Measurements from ENCODE around the gene MET. TPM values are rescaled to one million over a fixed set of nuclear protein-coding genes. Genes with fewer than 3 reads are reported as not detected.
A peak's percentile ranks its signal among the peaks of the same experiment; 100 is the strongest.
"Not testable (repeated sequence)": the region's sequence is repeated elsewhere in the genome, so short reads cannot be mapped to it uniquely, and the experiment has no call there.

The MET gene
- total RNA-seq, 3 donors from 2014 or later = 15.6 to 35.1 (median 31.0) TPM

- no peak for ATAC-seq
- Histone ChIP-seq H3K4me3 (no peak overlapping the region), H3K36me3 (ENCODE audit: low read depth) (no peaks in the 10 kb centered on the region), H3K9me3 (no peaks in the 10 kb centered on the region), H3K4me1 (ENCODE audit: low read depth) (peaks cover 6% of the 10 kb centered on the region)
- intact Hi-C loops (cut with DNase I, micrococcal nuclease) = no loop called here
- no peak for DNase-seq
- TF ChIP-seq CTCF (IDR thresholded peaks at IDR 0.05) = no peak
These were observed 40.3 kb upstream of the MET start for GRCh38 chr7:116631676-116632075.

- Histone ChIP-seq H3K4me1 (ENCODE audit: low read depth) (peaks cover 6% of the 10 kb centered on the region), H3K9me3 (no peaks in the 10 kb centered on the region), H3K36me3 (ENCODE audit: low read depth) (no peaks in the 10 kb centered on the region), H3K4me3 (no peak overlapping the region)
- TF ChIP-seq CTCF (IDR thresholded peaks at IDR 0.05) = no peak
- intact Hi-C loops (cut with DNase I, micrococcal nuclease) = no loop called here
- no peak for ATAC-seq
- no peak for DNase-seq
These were observed 39.6 kb upstream of the MET start for GRCh38 chr7:116632384-116632783.

GRCh38 chr7:116633131-116633988, 38.6 kb upstream of the MET start:
- no peak overlapping the region for H3K4me3 ChIP-seq
- intact Hi-C loops (cut with DNase I, micrococcal nuclease) = no loop called here
- ATAC-seq (no peak), DNase-seq (no peak)
- no peaks in the 10 kb centered on the region for H3K36me3 ChIP-seq (ENCODE audit: low read depth)
- no peak for TF ChIP-seq CTCF (IDR thresholded peaks at IDR 0.05)
- H3K9me3 ChIP-seq = no peaks in the 10 kb centered on the region
- H3K4me1 ChIP-seq (ENCODE audit: low read depth) = peaks cover 6% of the 10 kb centered on the region

GRCh38 chr7:116636997-116637396, 35.0 kb upstream of the MET start:
- intact Hi-C loops (cut with DNase I, micrococcal nuclease) = no loop called here
- H3K4me3 ChIP-seq = no peak overlapping the region
- TF ChIP-seq CTCF (IDR thresholded peaks at IDR 0.05) = no peak
- H3K4me1 ChIP-seq (ENCODE audit: low read depth) = no peaks in the 10 kb centered on the region
- DNase-seq = no peak
- H3K36me3 ChIP-seq (ENCODE audit: low read depth) = no peaks in the 10 kb centered on the region
- ATAC-seq = no peak
- no peaks in the 10 kb centered on the region for H3K9me3 ChIP-seq

- H3K4me3 ChIP-seq; ATAC-seq; intact Hi-C loops (cut with DNase I, micrococcal nuclease): not testable (repeated sequence)
These were observed 33.4 kb upstream of the MET start for GRCh38 chr7:116638592-116638991.

GRCh38 chr7:116641551-116642153, 30.3 kb upstream of the MET start:
- H3K36me3 ChIP-seq (ENCODE audit: low read depth) = no peaks in the 10 kb centered on the region
- intact Hi-C loops (cut with DNase I, micrococcal nuclease) = no loop called here
- DNase-seq = no peak
- H3K9me3 ChIP-seq = no peaks in the 10 kb centered on the region
- ATAC-seq = no peak
- TF ChIP-seq CTCF (IDR thresholded peaks at IDR 0.05) = no peak
- no peaks in the 10 kb centered on the region for H3K4me1 ChIP-seq (ENCODE audit: low read depth)
- H3K4me3 ChIP-seq = no peak overlapping the region

More at GRCh38 chr7:116638592-116638991, 33.4 kb upstream of the MET start:
- not testable (repeated sequence) for H3K4me1 ChIP-seq (ENCODE audit: low read depth); H3K9me3 ChIP-seq; H3K36me3 ChIP-seq (ENCODE audit: low read depth)
- DNase-seq = peak in 1 of 3 donors; percentile 43

GRCh38 chr7:116643148-116643547, 28.8 kb upstream of the MET start:
- not testable (repeated sequence) for ATAC-seq, H3K9me3 ChIP-seq

More at GRCh38 chr7:116643148-116643547, 28.8 kb upstream of the MET start:
- H3K4me3 ChIP-seq; DNase-seq; H3K4me1 ChIP-seq (ENCODE audit: low read depth); intact Hi-C loops (cut with DNase I, micrococcal nuclease); H3K36me3 ChIP-seq (ENCODE audit: low read depth): not testable (repeated sequence)

All from mucosa of descending colon (tissue), 3 donors.